DMS79 treated with DMSO at 0.1 percent for 48 hours (cell line): ENCODE results near the gene GRB10.
A peak's percentile ranks its signal among the peaks of the same experiment; 100 is the strongest.

Experiments used
- DNase-seq: peaks from one replicate; lab custom pipeline; 2025; lab: John Stamatoyannopoulos, UW

The GRB10 gene

GRCh38 chr7:50803359-50804337 lies 21.0 kb upstream of the GRB10 start:
- DNase-seq: no peak

GRCh38 chr7:50801907-50802306 lies 19.2 kb upstream of the GRB10 start:
- no peak for DNase-seq

- DNase-seq: no peak
Observed at GRCh38 chr7:50799873-50800272, 17.2 kb upstream of the GRB10 start.

GRCh38 chr7:50798126-50798525 lies 15.4 kb upstream of the GRB10 start:
- DNase-seq: no peak

- DNase-seq: no peak
Observed at GRCh38 chr7:50795831-50796230, 13.1 kb upstream of the GRB10 start.

- no peak for DNase-seq
Observed at GRCh38 chr7:50795253-50795652, 12.6 kb upstream of the GRB10 start.

- no peak for DNase-seq
Observed at GRCh38 chr7:50793947-50794570, 11.4 kb upstream of the GRB10 start.

- DNase-seq: peak; percentile 29
Observed at GRCh38 chr7:50793120-50793946, 10.6 kb upstream of the GRB10 start.

- DNase-seq: peak; percentile 42
Observed at GRCh38 chr7:50792342-50793119, 9.8 kb upstream of the GRB10 start.

GRCh38 chr7:50791938-50792341 lies 9.2 kb upstream of the GRB10 start:
- peak; percentile 42 for DNase-seq

- DNase-seq: no peak
Observed at GRCh38 chr7:50791363-50791937, 8.8 kb upstream of the GRB10 start.

- no peak for DNase-seq
Observed at GRCh38 chr7:50790381-50790780, 7.7 kb upstream of the GRB10 start.

- no peak for DNase-seq
Observed at GRCh38 chr7:50788382-50788781, 5.7 kb upstream of the GRB10 start.

GRCh38 chr7:50787825-50788224 lies 5.1 kb upstream of the GRB10 start:
- DNase-seq: no peak

- DNase-seq: no peak
Observed at GRCh38 chr7:50785346-50785745, 2.6 kb upstream of the GRB10 start.

- DNase-seq: no peak
Observed at GRCh38 chr7:50783801-50784507, 1.3 kb upstream of the GRB10 start.

- DNase-seq: no peak
Observed at GRCh38 chr7:50783303-50783702, 607 bp upstream of the GRB10 start.

GRCh38 chr7:50781381-50782293 lies 1.1 kb downstream of the GRB10 start:
- no peak for DNase-seq

GRCh38 chr7:50780436-50780835 lies 2.3 kb downstream of the GRB10 start:
- no peak for DNase-seq

- DNase-seq: peak; percentile 34
Observed at GRCh38 chr7:50779427-50779826, 3.3 kb downstream of the GRB10 start.
